T-helper 22 cell (primary cell): ENCODE results near the gene SUN5.
"Not testable (repeated sequence)": the region's sequence is repeated elsewhere in the genome, so short reads cannot be mapped to it uniquely, and the experiment has no call there.

Experiments
- DNase-seq: peaks from one replicate; pipeline ENCODE4 v3.0.0-alpha.2; 2020; ENCODE audit warnings: low read depth

SUN5 gene, protein sequence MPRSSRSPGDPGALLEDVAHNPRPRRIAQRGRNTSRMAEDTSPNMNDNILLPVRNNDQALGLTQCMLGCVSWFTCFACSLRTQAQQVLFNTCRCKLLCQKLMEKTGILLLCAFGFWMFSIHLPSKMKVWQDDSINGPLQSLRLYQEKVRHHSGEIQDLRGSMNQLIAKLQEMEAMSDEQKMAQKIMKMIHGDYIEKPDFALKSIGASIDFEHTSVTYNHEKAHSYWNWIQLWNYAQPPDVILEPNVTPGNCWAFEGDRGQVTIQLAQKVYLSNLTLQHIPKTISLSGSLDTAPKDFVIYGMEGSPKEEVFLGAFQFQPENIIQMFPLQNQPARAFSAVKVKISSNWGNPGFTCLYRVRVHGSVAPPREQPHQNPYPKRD

DNA sequence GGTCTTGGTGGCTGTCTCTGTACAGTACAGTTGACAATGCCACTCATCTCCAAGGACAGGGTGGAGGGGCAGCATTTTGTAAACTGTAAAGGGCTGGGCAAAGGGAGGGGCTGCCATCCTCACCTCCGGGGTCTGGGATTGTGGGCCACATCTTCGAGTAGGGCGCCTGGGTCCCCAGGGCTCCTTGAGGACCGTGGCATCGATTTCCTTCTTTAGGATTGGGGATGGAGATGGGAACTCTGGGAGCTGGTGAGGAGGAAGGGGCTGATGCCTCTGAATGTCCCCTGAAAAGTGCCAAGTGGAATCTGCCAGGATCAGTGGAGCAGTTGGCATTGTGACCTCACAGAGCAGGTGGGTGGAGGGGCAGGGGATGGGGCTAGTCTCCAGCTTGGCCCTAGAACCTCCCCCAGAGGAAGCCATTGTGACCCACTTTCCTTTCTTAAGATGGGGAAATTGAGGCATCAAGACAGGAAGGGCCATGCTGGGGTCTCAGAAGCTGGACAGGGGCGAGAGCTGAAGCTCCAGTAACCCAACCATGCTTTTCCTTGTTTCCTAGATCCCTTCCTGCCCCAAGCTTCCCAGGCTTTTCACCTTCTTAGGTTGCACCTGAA lies at the start of gene SUN5:
Gene SUN5 (minus strand): TSS at position 293 of the 611 bp plus-strand sequence. CDS start 93 bp downstream, at position 200.
- DNase-seq, result no peak

DNA sequence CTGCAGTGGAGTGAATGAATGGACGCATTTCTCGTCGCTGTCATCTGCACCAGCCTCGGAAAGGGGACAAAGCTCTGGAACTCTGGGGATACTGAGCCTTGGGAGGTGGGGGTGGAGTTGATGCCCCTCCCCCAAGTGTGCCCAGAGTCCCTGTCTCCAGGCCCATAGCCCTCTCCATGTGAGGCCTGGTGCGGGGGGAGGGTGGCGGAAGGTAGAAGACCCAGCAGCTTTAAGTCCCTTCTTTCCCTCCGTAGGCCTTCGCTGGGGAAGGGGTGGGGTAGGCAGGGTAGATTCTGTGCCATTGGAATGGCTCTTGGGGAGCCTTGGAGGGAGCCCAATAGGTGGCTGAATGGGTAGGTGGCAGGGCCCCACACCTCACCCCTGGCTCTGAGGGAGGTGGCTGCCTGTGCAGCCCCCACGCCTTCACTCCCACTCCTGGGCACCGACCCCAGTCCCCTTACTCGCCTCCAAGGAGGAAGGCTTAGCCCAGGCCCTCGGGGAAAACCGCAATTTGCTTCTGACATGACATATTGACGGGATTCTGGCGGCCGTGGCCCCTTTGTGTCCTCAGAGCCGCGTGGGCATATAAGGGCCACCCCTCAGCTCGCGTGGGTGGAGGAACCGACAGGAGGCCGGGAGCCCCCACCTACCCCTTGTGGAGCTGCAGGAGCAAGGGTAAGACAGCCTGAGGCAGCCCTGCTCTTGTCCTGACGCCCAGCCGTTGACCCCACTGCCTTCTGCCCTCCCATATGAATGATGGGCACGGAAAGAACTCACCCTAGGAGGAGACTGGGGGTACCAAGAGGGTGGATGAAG lies 49.3 kb upstream of the SUN5 start, which contains the start of gene BPIFB3:
Gene BPIFB3 (plus strand): TSS at position 613 of the 816 bp plus-strand sequence. CDS start 1,533 bp downstream, outside the sequence.
- DNase-seq, result no peak

DNA sequence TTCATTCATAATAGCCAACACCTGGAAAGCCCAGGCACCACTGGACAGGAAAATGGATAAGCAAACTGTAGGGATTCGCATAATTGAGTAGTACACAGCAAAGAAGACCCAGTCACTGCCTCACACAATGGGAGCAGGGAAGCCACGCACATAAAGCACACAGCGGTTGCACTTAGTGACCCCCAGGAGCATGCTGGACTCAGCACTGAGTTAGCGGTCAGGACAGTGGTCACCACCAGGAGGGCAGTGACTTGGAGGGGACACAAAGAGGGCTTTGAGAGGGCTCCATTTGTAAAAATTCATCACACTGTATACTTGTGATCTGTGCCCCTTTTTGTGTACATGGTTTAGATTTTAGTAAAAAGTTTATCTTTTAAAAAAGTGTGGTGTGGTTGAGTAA lies 47.1 kb upstream of the SUN5 start:
- DNase-seq, result no peak

DNA sequence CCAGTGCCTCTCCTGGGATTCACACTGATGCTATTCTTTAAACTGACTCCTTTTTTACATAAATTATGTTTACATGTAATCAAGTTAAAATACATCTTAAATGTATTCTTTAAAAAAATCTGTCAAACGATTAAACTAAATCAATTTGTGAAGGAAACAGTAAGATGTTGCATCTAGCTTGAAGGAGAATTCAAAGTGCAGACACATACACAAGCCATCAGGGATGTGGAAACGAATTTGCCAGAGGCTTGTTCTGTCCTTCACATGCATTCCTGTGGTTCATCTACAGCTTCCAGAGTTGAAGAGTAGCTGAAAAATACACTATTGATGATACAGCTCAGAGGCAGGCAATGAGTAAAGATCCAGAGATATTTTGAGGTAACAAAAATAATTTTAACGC lies 42.2 kb upstream of the SUN5 start:
- no peak for DNase-seq

DNA sequence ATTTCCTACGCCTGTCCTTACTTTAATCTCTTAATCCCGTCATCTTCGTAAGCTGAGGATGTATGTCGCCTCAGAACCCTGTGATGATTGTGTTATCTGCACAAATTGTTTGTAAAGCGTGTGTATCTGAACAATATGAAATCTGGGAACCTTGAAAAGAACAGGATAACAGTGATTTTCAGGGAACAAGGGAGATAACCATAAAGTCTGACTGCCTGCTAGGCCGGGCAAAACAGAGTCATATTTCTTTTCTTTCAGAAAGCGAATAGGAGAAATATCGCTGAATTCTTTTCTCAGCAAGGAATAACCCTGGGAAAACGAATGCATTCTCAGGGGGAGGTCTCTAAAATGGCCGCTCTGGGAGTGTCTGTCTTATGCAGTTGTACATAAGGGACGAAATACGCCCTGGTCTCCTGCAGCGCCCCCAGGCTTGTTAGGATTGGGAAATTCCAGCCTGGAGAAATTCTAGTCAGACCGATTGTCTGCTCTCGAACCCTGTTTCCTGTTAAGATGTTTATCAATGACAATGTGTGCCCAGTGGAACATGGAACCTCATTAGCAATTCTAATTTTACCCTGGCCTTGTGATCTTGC lies 41.0 kb upstream of the SUN5 start:
- not testable (repeated sequence) for DNase-seq

DNA sequence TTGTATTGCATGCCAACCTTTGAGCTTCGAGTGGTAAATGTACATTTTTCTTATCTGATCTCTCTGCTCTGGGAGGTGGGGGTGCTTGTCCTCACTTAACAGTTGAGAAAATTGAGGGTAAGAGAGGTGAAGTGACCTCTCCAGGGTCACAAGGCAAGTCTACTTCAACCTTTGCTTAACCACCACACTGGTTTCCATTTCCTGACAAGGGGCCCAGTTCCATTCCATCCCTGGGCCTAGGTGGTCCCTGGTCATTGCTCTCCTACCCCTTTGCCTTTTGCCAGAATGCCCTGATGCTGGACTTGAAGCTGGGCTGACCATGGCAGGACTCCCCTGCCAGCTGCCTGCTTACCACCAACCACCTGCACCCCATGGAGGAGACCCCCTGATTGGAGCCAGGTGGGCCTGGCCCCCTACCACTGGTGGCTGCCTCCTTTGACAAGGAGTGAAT lies 39.5 kb upstream of the SUN5 start:
- no peak for DNase-seq

DNA sequence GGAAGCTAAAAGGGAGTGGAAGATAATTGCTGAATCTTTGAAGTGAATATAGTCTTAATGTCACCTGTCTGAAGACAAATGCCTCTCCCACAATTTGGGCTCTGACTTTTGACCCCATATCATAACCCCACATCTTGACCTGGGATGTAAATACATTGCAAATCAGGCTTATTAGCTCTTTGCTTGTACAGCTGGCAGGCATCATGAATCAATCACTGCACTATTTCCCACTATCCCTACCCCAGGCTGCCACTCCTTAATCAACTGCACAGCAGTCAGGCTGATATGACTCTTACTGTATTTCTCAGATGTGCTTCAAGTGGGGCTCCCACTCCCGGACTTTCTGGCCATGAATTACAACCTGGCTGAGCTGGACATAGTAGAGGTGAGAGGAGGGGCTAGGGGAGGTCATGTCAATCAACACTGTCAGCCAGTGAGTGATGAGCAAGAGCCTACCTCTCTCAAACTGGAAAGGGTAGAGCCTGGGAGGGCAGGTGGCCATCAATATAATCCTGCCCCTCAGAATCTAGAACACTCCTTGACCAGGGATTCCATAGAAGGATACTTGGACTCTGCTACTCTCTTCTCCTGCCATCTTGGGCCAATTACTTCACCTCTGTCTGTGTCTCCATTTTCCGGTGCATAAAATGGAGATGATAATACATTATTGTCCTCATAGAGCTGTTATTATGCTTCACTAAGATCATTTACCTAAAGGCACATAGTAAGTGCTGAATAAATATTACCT lies 38.9 kb upstream of the SUN5 start:
- DNase-seq, result no peak

DNA sequence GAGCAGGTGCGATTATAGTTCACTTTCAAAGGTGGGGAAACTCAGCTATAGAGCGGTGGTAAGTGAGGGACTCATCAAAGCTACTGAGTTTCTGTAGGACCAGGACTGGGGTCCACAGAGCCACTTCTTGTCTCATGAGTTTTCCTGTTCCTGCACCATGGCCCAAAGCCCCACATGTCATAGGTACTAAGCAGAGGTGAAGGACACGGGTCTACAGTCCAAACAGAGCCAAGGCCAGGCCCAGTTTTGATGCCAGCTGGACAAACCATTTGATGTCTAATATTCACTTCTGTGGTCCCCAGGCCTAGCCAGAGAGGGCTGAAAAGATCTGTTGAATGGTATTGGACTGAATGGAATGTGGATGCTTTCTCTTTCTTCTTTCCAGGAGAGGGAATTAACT lies 38.2 kb upstream of the SUN5 start:
- DNase-seq, result no peak

DNA sequence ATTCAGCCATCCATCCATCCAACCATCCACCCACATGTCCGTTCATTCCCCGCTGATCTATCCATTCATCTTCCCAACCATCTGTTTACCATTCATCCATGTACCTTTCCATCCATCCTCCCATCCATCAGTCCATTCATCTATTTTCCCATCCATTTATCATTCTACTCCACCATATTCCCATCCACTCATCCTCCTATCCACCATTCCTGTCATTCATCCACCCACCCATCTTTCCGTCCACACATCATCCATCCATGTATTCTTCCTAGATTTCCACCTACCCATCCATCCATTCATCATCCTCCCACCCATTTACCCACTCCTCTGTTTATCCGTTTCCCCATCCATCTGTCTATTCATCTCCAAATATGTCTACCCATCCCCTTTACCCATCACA lies 34.0 kb upstream of the SUN5 start:
- DNase-seq, result no peak

DNA sequence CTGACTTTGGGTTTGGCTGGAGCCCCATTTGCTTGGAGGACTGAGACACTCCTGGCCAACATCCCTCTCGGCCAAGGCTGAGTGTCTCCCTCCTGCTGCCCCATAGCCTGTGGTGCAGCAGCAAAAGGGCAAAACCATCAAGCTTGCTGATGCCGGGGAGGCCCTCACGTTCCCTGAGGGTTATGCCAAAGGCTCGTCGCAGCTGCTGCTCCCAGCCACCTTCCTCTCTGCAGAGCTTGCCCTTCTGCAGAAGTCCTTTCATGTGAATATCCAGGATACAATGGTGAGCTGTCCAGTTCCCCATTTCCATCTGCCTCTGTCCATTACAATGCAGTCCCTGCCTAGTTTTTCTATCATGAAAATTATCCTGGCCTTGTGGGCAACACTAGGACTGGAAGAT lies 33.2 kb upstream of the SUN5 start:
- no peak for DNase-seq

DNA sequence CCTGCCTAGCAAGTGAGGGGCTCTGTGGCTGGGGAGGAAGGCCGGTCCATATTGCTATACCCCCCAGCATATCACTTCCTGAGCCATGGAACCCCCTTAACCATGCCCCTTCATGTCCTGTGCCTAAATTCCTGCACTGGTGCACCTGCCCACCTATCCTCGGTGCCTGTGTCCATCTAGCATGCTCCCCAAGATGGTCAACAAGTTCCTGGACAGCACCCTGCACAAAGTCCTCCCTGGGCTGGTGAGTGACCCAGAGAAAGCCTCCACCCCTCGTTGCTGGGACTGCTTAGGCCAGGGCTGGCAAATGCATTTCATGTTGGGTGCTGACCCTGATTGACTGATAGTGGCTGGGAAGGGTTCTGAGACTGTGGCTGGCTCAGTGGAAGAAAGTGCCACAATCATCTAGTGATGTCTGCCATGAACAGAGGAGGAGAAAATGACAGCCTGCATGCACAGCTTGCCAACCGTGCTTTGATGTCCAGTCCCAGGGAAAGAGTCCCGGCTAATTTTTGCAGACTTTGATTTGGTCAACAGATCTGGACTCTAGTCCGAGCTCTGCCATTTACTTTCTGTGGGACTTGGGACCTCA lies 30.8 kb upstream of the SUN5 start:
- no peak for DNase-seq

DNA sequence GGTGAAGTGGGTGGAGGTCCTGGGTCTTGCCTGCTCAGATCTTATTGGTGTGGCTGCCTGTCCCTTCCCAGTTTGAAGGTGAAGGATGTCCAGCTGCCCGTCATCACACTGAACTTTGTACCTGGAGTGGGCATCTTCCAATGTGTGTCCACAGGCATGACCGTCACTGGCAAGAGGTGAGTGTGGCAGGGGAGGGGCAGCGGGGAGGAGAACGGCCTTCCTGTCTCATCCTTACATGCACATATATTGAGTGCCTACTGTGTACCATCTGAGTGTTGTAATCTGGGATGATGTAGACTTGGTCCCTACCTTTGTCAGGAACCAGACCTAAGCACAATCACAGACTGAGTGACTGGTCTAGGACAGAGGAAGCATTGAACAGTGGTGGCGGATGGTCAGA lies 29.9 kb upstream of the SUN5 start:
- DNase-seq, result no peak

DNA sequence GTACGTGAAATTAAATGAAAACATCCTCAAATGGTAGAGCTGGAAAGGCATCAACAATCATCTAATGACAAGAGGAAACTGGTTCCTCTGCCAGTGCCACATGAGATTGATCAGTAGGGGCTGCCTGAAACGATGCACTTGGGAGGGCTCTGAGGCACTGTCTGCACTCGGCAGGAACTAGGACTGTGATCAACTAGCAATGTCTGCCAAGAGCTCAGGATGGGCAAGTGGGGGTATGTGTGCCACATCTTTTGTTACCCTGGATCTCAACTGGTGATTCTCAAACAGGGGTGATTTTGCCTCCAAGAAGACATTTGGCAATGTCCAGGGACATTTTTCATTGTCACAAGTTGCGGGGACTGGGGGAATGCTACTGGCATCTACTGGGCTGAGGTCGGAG lies 29.1 kb upstream of the SUN5 start:
- no peak for DNase-seq

DNA sequence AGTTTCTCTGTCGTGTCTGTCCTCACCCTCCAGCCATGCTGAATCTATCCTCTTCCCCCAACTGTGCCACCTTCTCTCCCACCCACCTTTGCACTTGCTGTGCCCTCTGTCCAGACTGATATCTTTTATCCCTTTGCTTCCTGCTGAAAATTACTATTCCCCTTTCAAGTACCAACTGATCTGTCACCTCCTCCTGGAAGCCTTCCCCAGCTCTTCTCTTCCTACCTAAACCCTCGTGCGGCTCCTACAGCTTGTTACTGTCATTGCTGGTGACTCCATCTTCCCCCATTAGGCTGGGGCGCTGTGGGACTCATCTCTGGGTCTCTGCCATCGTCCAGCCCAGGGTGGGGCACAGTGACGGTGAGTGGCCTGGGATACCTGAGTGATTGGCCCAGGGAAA lies 28.3 kb upstream of the SUN5 start:
- DNase-seq, result no peak

DNA sequence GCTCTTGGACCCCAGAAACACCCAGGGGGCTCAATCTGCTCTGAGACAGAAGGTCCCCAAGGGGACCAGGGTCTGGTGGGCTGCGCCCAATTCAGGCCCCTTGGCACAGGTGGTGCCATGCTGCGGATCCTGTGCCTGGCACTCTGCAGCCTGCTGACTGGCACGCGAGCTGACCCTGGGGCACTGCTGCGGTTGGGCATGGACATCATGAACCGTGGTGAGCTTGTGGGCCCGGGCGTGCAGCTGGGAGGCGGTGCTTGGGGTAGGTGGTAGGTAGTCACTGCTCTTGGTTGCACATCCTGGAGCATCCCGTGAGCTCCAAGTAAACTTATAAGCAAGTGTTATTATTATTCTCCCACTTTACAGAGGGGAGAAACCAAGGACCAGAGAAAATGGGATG lies 27.3 kb upstream of the SUN5 start, which contains the start of gene BPIFB6:
Gene BPIFB6 (plus strand): TSS at position 118 of the 400 bp plus-strand sequence. CDS start 0 bp downstream, at position 118.
- no peak for DNase-seq

DNA sequence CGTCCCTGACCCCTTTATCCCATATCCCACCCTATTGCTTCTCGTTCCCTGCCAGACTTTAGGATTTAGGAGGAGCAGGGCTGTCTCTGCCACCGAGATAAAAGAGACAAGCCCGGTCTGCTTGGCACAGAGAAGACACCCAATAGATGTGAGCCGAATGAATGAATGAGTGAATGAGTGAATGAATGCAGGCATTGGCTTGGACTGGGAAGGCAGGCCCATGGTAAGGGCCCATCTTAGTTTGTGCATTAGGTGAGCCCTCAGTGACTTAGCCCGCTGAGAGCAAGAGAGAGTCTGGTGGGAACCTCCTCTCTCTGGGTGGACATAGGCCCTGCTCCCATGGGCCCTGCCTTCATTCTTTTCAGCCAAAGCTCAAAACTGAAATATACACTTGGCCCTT lies 26.3 kb upstream of the SUN5 start:
- no peak for DNase-seq

DNA sequence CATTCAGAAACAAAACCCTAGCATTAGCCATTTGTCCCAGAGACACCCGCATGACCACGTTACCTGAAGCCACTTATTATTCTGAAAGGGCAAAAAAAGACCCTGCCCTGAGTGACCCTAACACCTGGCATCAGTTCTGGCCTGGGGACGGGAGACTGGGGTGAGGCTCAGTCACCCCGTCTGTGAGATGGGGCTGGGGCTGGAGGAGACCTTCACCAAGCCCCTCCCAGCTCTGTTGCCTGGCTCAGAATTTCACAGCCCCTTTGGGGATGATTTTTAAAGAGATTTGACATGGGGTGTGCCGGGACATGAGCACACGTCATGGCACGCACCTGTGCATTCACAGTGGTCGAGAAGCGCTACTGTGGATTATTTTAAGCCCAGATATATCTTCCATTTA lies 25.8 kb upstream of the SUN5 start:
- no peak for DNase-seq

DNA sequence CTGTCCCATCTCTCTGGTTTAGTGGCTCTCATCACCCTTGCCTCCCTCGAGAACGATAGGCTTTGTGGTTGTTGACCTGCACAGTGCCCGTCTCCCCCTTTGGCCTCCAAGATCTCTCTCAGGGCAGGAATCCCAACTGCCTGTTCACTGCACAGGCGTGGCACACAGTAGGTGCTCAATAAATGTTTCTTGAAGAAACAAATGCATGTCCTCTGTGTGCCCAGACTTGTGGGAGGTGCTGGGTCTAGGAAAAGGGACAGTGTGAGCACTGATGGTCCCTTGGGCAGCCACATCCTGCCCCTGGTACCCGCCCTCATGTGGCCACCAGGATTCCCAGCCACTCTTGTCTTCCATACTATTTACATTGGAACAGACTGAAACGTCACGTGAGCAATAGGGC lies 24.6 kb upstream of the SUN5 start:
- no peak for DNase-seq

DNA sequence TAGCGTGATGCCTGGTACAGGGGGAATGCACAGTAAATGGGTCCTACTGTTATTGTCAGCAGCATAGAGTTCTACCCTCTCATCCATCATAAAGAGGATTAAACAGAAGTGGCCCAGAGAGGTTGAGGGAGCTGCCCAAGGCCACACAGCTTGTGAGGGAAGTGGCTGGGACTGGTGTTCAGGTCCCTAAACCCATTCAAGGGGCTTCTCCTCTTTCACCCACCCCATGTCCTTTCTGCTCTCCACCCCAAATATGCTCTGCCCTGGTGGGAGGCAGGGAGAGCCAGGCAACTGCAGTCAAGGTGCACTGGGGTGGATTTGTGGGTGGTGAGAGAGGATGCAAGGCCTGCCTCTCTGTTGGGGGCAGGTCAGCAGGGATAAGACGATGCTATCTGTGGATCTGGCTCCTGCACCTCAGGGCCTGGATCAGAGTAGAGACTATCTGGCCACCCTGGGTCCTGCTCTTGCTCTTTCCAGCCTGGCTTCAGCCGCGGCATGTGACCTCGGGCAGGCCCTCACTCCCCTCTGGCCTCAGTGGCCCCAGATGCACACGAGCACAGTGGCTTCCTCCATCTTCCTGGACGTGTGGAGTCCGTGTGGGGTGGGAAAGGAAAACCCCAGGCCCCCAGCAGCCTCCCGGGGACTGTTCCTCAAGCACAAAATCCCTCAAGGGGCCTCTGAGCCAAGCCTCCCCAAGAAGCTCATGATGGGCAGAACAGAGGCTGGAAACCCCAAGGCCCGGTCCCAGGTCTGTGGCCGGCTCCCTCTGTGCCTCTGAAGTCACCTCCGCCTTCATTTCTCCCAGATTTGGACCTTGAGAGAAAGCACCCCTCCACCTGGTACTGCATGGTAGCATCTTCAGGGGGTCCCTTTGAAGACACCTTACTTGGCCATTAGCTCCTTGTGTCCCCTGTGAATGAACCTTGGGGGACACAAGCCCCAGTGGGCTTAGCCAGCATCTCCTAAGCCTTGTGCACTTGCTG lies 23.8 kb upstream of the SUN5 start:
- no peak for DNase-seq
